GM13976 (cell line): ENCODE data around the gene DDA1.

Experiments
- DNase-seq: peaks from one replicate; pipeline ENCODE4 v3.0.0; 2012; ENCODE audit warnings: low spot score
- CTCF ChIP-seq: IDR thresholded peaks from 2 replicates; pipeline ENCODE4 v1.5.1; 2012; ENCODE audit warnings: borderline replicate concordance, mild to moderate bottlenecking; ENCODE audit not compliant: insufficient read depth; ENCODE audit errors: extremely low read depth, missing control alignments, control extremely low read depth
- in situ Hi-C: fragments of 300-500 bp; cut with MboI; formaldehyde crosslinking; loops from one replicate; pipeline ENCODE4 v1.12.0; 2022; ENCODE audit warnings: low sequenced_read_pairs, mixed read lengths, inconsistent platforms; ENCODE audit not compliant: unreplicated experiment

DDA1 gene

GRCh38 chr19:17321655-17322489 is 12.5 kb downstream of the DDA1 start:
- in situ Hi-C loops, result no loop called here
- no peak for TF ChIP-seq CTCF
- DNase-seq, result no peak

GRCh38 chr19:17322854-17323253 is 13.5 kb downstream of the DDA1 start:
- in situ Hi-C loops, result no loop called here
- no peak for DNase-seq

GRCh38 chr19:17323300-17323963 is 14.1 kb downstream of the DDA1 start:
- in situ Hi-C loops, result no loop called here
- no peak for TF ChIP-seq CTCF
- no peak for DNase-seq

More at GRCh38 chr19:17322854-17323253, 13.5 kb downstream of the DDA1 start:
- TF ChIP-seq CTCF, result no peak

GRCh38 chr19:17323964-17324332 is 14.6 kb downstream of the DDA1 start:
- in situ Hi-C loops, result no loop called here
- DNase-seq, result peak; percentile 70
- TF ChIP-seq CTCF, result no peak

- no peak for TF ChIP-seq CTCF
- DNase-seq, result no peak
- in situ Hi-C loops, result no loop called here
Observed at GRCh38 chr19:17324357-17325114, 15.2 kb downstream of the DDA1 start.

- DNase-seq, result no peak
- in situ Hi-C loops, result no loop called here
- TF ChIP-seq CTCF, result no peak
Observed at GRCh38 chr19:17325133-17325532, 15.8 kb downstream of the DDA1 start.
